HS-5 (cell line): Measurements from ENCODE around the gene CDC42EP3.

Experiments
- DNase-seq: peaks from one replicate; pipeline ENCODE4 v3.0.0-alpha.2; 2012; ENCODE audit warnings: low read depth

CDC42EP3 gene

DNA sequence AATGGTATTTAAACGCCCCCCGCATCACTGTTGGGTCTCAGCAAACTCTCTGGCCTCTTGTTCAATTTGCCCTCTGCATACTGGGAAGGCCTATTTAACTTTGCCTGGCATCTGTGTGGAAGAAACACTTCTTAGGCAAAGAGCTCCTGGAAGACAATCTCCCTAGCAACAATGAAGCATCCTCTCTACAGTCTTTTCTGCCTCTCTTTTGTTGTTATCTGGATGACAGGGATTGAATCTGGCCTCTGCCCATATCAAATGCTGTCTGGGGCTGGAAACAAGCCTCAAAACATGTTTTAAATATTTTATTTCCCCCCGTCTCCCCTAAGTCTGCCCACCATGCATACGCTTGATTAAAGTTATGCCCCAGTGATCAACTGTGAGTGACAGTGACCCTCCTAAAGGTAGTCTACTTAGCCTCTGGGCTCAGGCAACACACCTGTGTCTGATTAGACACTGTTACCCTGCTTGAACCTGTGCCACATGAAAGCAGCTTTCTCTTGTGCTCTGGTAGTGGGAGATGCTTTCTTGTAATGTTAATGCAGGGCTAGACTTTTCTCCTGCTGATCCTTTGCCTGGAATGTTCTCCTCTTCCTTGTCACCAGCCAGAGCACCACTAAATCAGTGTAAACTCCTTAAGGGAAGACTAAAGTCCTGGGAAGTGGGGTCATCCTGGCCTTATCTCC, 34.9 kb downstream of the CDC42EP3 start:
- DNase-seq: no peak

DNA sequence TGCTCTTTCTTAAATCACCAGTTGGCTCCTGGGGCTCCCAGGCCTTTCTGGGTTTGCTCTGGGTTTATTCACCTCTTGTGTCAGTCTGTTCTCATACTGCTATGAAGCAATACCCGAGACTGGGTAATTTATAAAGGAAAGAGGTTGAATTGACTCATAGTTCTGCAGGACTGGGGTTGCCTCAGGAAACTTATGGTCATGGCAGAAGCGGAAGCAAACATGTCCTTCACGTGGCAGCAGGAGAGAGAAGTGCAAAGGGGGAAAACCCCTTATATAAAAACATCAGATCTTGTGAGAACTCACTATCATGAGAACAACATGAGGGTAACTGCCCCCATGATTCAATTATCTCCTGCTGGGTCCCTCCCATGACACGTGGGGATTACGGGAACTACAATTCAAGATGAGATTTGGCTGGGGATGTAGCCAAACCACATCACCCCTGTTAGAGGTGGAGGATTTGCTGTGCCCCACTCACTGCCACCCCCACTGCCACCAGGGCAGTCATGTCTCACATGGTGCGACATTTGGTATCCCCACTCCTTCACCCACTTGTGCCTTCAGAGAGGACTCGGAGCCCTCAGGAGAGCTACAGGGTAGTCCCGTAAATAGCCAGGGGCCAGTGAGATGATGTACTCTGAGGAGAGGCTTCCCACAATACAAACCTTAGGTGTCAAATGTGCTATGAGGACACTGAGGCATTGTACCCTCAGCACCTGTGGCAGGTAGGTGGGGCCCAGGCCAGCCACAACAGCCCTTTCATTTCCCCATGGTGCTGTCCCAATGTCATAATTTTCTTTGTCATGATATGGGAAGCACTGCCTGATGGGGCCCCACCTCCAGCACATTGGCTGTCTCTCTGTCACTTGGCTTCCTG, 35.7 kb downstream of the CDC42EP3 start:
- no peak for DNase-seq

DNA sequence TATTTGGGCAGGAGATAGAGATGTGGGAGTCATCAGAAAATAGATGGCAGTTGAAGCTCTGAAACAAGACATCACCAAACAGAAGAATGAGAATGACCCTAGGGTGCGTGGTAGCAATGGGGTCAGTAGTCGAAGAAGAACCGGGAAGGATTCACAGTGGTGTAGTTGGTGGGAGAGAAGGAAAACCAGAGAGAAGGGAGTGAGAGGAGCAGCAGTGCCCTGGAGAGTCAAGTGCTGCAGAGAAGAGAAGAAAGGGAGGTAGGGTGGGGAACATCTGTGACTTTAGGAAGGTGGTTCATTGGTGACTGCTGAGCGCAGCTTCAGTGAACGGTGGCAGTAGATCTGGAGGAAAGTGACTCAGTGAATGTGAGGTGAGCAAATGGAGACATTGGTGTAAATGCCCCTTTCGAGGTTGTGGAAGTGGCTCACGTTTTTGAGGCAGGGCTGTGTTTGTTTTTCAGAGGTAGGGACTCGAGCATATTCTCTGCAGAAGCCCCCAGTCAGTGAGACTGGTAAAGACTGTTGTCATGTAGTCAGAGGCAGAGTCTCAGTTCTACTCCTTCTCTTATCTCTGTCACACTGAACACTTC, 36.4 kb downstream of the CDC42EP3 start:
- no peak for DNase-seq

DNA sequence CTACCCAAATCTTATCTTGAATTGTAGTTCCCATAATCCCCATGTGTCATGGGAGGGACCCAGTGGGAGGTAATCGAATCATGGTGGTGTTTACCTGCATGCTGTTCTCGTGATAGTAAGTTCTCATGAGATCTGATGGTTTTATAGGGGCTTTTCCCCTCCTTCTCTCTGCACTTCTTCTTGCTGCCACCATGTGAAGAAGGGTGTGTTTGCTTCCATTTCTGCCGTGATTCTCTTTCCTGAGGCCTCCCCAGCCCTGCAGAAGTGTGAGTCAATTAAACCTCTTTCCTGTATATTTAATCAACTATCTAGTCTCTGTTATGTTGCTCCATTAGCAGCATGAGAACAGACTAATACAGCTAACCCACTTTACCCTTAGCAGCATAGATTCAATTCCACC, 37.6 kb downstream of the CDC42EP3 start:
- DNase-seq: no peak

DNA sequence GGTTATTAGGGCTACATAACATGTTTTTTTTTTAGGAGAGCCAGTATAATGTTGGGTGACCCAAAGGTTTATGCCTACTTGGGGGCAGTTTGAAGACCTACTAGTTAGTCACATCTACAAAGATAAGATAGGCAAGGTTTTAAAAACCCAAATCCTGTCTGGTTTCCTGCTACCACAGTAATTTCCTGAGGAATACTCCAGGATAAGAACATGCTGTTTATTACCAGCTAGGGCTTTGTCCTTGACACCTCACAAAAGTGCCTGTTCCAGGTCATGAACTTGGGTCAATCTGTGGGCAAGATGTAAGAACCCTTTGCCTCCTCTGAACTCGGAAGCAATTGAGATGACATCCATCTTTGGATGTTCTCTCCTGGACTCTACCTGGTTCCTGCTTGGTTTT, 38.2 kb downstream of the CDC42EP3 start:
- DNase-seq: no peak

GRCh38 chr2:37632310-37632709, 39.1 kb downstream of the CDC42EP3 start:
- no peak for DNase-seq

GRCh38 chr2:37631698-37632097, 39.7 kb downstream of the CDC42EP3 start:
- no peak for DNase-seq

DNA sequence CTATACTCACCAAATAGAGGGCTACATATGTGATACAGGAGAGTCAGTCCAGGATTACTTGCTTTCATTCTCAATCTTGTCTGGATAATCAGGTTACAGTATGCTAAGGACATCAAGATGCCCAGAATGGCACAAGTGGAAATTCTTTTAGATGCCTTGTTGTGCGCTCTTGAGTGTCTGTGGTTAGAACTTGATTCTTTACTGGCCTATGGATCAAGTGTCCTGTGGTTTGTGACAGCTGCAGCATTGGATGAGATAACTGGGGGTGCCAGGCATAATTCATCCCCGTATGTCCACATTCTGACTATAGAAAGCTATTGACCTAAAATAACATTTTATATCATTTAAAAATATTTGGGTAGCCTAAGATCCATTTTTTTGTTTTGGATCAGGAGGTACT, 40.1 kb downstream of the CDC42EP3 start:
- DNase-seq: no peak

DNA sequence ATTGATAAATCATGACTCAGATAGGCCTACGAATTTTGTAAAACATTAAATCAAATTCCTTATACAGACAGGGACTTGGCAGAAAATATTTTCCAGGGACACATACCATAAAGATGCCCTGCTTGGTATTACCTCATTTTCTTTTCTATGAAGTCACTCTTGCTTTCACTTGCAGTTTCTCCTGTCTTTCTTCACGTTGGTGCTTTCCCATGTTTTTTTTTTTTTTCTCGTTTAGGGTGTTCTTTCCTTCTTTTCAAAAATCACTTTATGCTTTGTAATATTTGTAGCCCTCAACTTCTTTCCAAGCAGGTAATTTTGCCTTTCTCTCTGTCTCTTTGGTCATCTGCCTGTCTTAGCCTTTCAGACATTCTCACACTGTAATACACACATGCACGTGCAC, 40.7 kb downstream of the CDC42EP3 start:
- no peak for DNase-seq

- DNase-seq: no peak
These were observed 41.1 kb downstream of the CDC42EP3 start for GRCh38 chr2:37630301-37630700.

DNA sequence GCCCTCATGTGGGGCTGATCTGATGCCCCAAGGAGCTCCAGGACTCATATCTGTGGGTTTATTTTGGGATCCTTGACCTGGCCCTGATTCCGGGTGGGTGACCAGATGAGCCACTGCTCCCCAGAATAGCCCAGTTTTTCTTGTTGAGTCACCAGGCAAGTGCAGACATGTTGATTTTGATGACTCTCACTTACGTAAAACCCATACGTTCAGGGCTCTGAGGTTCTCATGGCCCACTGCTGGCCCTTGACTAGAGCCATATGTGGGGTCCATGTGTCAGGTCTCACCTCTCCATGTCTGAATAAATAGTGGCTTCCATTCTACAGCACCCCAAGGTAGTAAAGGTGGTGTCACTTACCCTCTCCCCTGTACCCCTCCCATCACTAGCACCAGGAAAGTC, 41.9 kb downstream of the CDC42EP3 start:
- peak; percentile 73 for DNase-seq

- no peak for DNase-seq
These were observed 43.7 kb downstream of the CDC42EP3 start for GRCh38 chr2:37627710-37628109.

- no peak for DNase-seq
These were observed 45.5 kb downstream of the CDC42EP3 start for GRCh38 chr2:37625796-37626571.

DNA sequence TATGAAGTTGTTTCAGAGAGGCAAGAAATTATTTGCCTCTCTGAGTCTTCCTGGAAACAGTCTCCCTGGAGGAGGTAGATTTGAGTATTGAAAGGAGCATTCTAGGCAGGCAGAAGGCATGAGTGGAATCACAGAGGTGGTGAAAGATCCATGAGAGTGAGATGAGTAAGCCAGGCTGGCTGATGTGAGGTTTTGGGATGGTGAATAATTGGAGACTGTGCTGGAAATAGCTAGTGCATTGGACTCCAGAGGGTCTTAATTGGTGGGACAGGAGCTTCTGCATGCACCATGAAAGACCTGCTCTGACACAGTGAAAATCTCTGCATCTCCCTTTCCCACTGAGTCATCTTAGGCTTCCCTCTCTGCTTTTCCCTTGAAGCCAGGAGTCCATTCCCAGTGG, 46.3 kb downstream of the CDC42EP3 start:
- peak; percentile 77 for DNase-seq

- no peak for DNase-seq
These were observed 47.2 kb downstream of the CDC42EP3 start for GRCh38 chr2:37623971-37624900.

DNA sequence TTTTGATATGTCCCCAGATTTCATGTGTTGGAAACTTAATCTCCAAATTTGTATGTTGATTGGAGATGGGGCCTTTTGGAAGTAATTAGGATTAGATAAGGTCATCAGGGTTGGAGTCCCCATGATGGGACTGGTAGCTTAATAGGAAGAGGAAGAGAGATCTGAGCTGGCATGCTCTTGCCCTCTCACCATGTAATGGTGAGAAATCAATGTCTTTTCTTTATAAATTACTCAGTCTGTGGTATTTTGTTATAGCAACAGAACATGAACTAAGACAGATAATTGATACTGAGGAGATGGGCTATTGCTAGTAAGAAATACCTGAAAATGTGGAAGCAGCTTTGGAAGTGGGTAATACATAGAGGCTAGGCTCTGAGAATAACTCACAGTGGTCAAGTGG, 48.0 kb downstream of the CDC42EP3 start:
- DNase-seq: no peak

DNA sequence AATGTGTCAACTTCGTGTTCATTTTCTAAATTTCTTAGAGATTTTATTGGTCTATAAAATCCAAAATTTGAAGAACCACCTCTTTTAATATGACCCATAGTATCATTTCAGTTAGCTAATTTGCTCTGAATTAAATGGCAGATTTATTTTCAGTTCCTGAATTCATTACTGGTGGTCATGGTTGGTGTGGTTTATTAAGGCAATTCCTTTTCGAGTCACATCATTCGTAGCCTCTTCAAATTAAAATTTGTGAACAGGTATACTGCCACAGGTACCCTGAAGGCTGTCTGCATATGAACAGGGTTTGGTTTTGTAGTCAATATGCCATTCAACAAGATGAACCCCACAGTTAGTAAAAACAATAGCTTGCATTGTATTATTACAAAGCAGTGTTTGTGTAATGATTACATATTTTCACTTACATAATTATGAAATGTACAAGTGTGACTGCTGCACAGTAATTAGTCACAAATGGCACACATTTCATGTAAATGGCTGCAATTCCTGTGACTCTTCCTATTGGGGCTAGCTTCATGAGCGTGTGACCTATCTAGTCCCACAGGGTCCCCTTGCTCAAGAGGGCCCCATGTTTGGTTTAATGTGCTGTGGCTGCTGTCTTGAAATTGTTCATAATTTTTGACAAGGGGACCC, 48.9 kb downstream of the CDC42EP3 start:
- DNase-seq: no peak

GRCh38 chr2:37621199-37621598, 50.2 kb downstream of the CDC42EP3 start:
- no peak for DNase-seq

GRCh38 chr2:37619959-37620300, 51.5 kb downstream of the CDC42EP3 start:
- DNase-seq: no peak

DNA sequence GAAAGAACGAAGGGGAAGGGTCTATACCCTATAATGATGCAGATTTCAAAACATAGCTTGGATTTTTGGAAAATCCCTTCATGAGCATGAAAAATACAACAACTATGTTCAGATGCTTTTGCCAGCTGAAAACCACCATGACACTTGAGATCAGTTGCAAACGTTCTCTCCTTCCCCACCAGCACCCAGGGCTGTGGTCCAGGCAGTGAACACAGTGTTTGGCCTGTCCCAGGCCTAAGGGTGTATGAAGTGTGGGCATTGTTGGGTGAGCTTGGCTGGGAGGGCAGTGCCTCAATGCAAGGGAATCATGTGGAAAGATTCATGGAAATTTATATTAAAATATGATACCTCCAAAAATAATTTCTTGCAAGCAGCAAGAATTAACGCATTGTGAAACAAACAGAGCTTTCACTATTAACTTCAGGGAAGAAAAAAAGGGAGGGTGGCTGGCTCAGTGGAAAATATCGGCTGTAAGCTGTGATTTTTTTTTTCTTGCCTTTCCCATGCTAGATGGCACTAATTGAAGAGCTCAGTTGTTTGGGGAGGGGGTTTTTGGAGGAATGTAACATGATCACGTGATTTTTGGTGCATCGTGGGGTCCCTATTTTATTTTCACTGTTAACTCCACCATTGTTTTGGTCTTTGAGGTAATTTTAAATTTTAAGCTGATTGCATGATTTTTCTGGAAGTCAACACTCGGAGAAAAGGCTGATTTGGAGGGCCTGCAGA, 52.0 kb downstream of the CDC42EP3 start:
- DNase-seq: no peak
